Activated T-helper 2 cell treated with anti-CD3 and anti-CD28 coated beads, Interferon-gamma antibody, Interleukin-2, Interleukin-4, amounts not matched to agents 10 μg/mL and 5 μg/mL and 100 μg/mL, durations not matched to agents 14 hours and 24 hours and 36 hours (primary cell): Measurements from ENCODE around the gene HCK. TPM values are rescaled to one million over a fixed set of nuclear protein-coding genes. Genes with fewer than 3 reads are reported as not detected.

Experiments used
- total RNA-seq: library from RNA; stranded (reverse); gene quantifications from 2 replicates; pipeline ENCODE4 v1.2.3, GENCODE V29; 2022

The HCK gene
- total RNA-seq, 1 donor from 2014 or later: not detected

Other genes with a start within 250 kb of the HCK start
- 0.27 and 0.51 TPM in 2 replicates for gene MYLK2, start 232.9 kb upstream of the HCK start, total RNA-seq
- not detected in 2 replicates for gene FOXS1, start 206.6 kb upstream of the HCK start, total RNA-seq
- not detected in 2 replicates for gene DUSP15, start 181.7 kb upstream of the HCK start, total RNA-seq
- not detected in 2 replicates for gene TTLL9, start 181.6 kb upstream of the HCK start, total RNA-seq
- gene PDRG1, start 100.2 kb upstream of the HCK start, total RNA-seq: 15.5 and 16.4 TPM in 2 replicates
- not detected in 2 replicates for gene XKR7, start 84.1 kb upstream of the HCK start, total RNA-seq
- gene CCM2L, start 41.8 kb upstream of the HCK start, total RNA-seq: not detected in 2 replicates
- 47.7 and 49.2 TPM in 2 replicates for gene TM9SF4, start 57.5 kb downstream of the HCK start, total RNA-seq
- 125 and 126 TPM in 2 replicates for gene PLAGL2, start 155.5 kb downstream of the HCK start, total RNA-seq
- 67.4 and 68.8 TPM in 2 replicates for gene POFUT1, start 155.6 kb downstream of the HCK start, total RNA-seq
- 40.6 and 42.2 TPM in 2 replicates for gene KIF3B, start 225.4 kb downstream of the HCK start, total RNA-seq